IMR-90 (cell line): ENCODE measurements around the gene RAD51. TPM values are rescaled to one million over a fixed set of nuclear protein-coding genes. Genes with fewer than 3 reads are reported as not detected.

Experiments
- ATAC-seq: fragments of 200-7000 bp; cut with Tn5 transposase; 2 replicates; pipeline ENCODE4 v1.9.1; 2020; ENCODE audit warnings: low read depth, mild to moderate bottlenecking, moderate library complexity
- BruUV-seq: library from RNA; stranded (reverse); fragments of 400-500 nt; replicated peaks from 2 replicates; lab custom pipeline; 2021; lab: Mats Ljungman, UMichigan
- CTCF ChIA-PET: fragments of 300-600 bp; formaldehyde crosslinking; extraction: SDS; loops from one replicate; lab custom pipeline; 2021; ENCODE audit warnings: antibody characterized with exemption; lab: Yijun Ruan, JAX
- POLR2A ChIA-PET: fragments of 300-600 bp; sonication (Branson Sonifier 250); formaldehyde crosslinking; loops from one replicate; lab custom pipeline; 2022; ENCODE audit warnings: antibody characterized with exemption; ENCODE audit not compliant: unreplicated experiment; lab: Charles Lee
- DNase-seq: peaks from one replicate; pipeline ENCODE4 v3.0.0; 2013
- H2AFZ ChIP-seq: replicated peaks from 2 replicates; pipeline ENCODE3; 2013; ENCODE audit warnings: low read length, mild to moderate bottlenecking; ENCODE audit not compliant: poor library complexity
- H2AK5ac ChIP-seq: 2 replicates; pipeline ENCODE4 v1.6.1; 2013; ENCODE audit warnings: low read depth, low read length, inconsistent platforms
- H2AK9ac ChIP-seq: replicated peaks from 2 replicates; pipeline ENCODE3; 2013; ENCODE audit warnings: mild to moderate bottlenecking, low read depth, low read length, moderate library complexity; ENCODE audit not compliant: poor library complexity
- H2BK120ac ChIP-seq: 2 replicates; pipeline ENCODE4 v1.6.1; 2013; ENCODE audit warnings: low read depth, low read length, inconsistent platforms
- H2BK15ac ChIP-seq: 3 replicates; pipeline ENCODE4 v1.6.1; 2013; ENCODE audit warnings: low read depth, low read length, inconsistent platforms
- H2BK20ac ChIP-seq: 2 replicates; pipeline ENCODE4 v1.6.1; 2013; ENCODE audit warnings: low read depth, mild to moderate bottlenecking, inconsistent platforms, low read length, moderate library complexity
- H2BK5ac ChIP-seq: 2 replicates; pipeline ENCODE4 v1.6.1; 2013; ENCODE audit warnings: mild to moderate bottlenecking, low read depth, low read length, inconsistent platforms; ENCODE audit not compliant: poor library complexity, severe bottlenecking
- H3K14ac ChIP-seq: replicated peaks from 2 replicates; pipeline ENCODE4 v1.6.1; 2013; ENCODE audit warnings: low read depth, low read length, inconsistent platforms
- H3K18ac ChIP-seq: 2 replicates; pipeline ENCODE4 v1.6.1; 2013; ENCODE audit warnings: low read depth, low read length, control low read depth
- H3K23ac ChIP-seq: 2 replicates; pipeline ENCODE4 v1.6.1; 2013; ENCODE audit warnings: low read depth, low read length, inconsistent platforms
- H3K27ac ChIP-seq: 2 replicates; pipeline ENCODE4 v1.5.1; 2013; ENCODE audit warnings: mild to moderate bottlenecking, control low read depth, low read length; ENCODE audit not compliant: insufficient read depth
- H3K27me3 ChIP-seq: 2 replicates; pipeline ENCODE4 v1.6.1; 2013; ENCODE audit warnings: low read length; ENCODE audit not compliant: control insufficient read depth, insufficient read depth
- H3K36me3 ChIP-seq: 2 replicates; pipeline ENCODE4 v1.6.1; 2013; ENCODE audit warnings: low read length, mixed read lengths; ENCODE audit not compliant: control insufficient read depth, insufficient read depth
- H3K4ac ChIP-seq: 2 replicates; pipeline ENCODE4 v1.6.1; 2013; ENCODE audit warnings: low read depth, low read length, inconsistent platforms
- H3K4me1 ChIP-seq: 2 replicates; pipeline ENCODE4 v1.6.1; 2013; ENCODE audit warnings: low read length, mixed read lengths; ENCODE audit not compliant: control insufficient read depth, insufficient read depth
- H3K4me2 ChIP-seq: 2 replicates; pipeline ENCODE4 v1.6.1; 2013; ENCODE audit warnings: low read depth, mild to moderate bottlenecking, control low read depth, low read length, moderate library complexity
- H3K4me3 ChIP-seq: 2 replicates; pipeline ENCODE4 v1.5.1; 2013; ENCODE audit warnings: low read depth, mild to moderate bottlenecking, control low read depth, low read length, moderate library complexity; ENCODE audit not compliant: insufficient read depth
- H3K56ac ChIP-seq: 2 replicates; pipeline ENCODE4 v1.6.1; 2013; ENCODE audit warnings: low read length, inconsistent platforms; ENCODE audit not compliant: insufficient read depth; ENCODE audit errors: extremely low read depth
- H3K79me1 ChIP-seq, 2 experiments: 2 replicates each; pipeline ENCODE4 v1.6.1; 2013; ENCODE audit warnings: low read length in 2 of 2, inconsistent platforms in 1 of 2, low read depth in 1 of 2
- H3K9ac ChIP-seq: 2 replicates; pipeline ENCODE4 v1.6.1; 2013; ENCODE audit warnings: low read depth, low read length, control low read depth
- H3K9me1 ChIP-seq: 2 replicates; pipeline ENCODE4 v1.6.1; 2013; ENCODE audit warnings: low read length, inconsistent platforms; ENCODE audit not compliant: insufficient read depth
- H3K9me3 ChIP-seq: 2 replicates; pipeline ENCODE4 v1.6.1; 2013; ENCODE audit warnings: low read length; ENCODE audit not compliant: control insufficient read depth, insufficient read depth
- H4K20me1 ChIP-seq: 2 replicates; pipeline ENCODE4 v1.6.1; 2013; ENCODE audit warnings: low read length, inconsistent platforms; ENCODE audit not compliant: insufficient read depth
- H4K5ac ChIP-seq: 2 replicates; pipeline ENCODE4 v1.6.1; 2013; ENCODE audit warnings: mild to moderate bottlenecking, low read depth, low read length, control low read depth
- H4K8ac ChIP-seq, 2 experiments: 2 replicates each; pipeline ENCODE4 v1.6.1; 2013; ENCODE audit warnings: low read depth in 2 of 2, low read length in 2 of 2, control low read depth in 1 of 2, inconsistent platforms in 1 of 2
- H4K91ac ChIP-seq: 2 replicates; pipeline ENCODE4 v1.6.1; 2013; ENCODE audit warnings: low read depth, low read length, inconsistent platforms; ENCODE audit not compliant: insufficient read depth
- CHD1 ChIP-seq: IDR thresholded peaks from 2 replicates; pipeline ENCODE4 v1.6.1; 2012; ENCODE audit warnings: low read depth, low read length, improper control_type of control experiment
- MAFK ChIP-seq: IDR thresholded peaks from 2 replicates; pipeline ENCODE4 v1.6.1; 2012; ENCODE audit warnings: low read depth, low read length, improper control_type of control experiment
- RAD21 ChIP-seq: IDR thresholded peaks from 2 replicates; pipeline ENCODE4 v1.6.1; 2012; ENCODE audit warnings: low read length, improper control_type of control experiment
- RCOR1 ChIP-seq: IDR thresholded peaks from 2 replicates; pipeline ENCODE4 v1.6.1; 2012; ENCODE audit warnings: mild to moderate bottlenecking, low read length, improper control_type of control experiment; ENCODE audit not compliant: insufficient replicate concordance
- SMC3 ChIP-seq: fragments of 150-350 bp; IDR thresholded peaks from 2 replicates; pipeline ENCODE4 v1.6.1; 2016; ENCODE audit warnings: low read depth, mild to moderate bottlenecking, antibody characterized with exemption, low read length, moderate library complexity
- WGBS, 2 experiments: methylation state at CpG; one replicate each; pipeline versions ENCODE4 v1.1.5 to v1.1.7; 2013; ENCODE audit warnings: missing lambda C conversion rate in 2 of 2; ENCODE audit not compliant: insufficient read length in 1 of 2; ENCODE audit errors: extremely low coverage in 2 of 2; 5-methylcytosine and 5-hydroxymethylcytosine counted together
- dilution Hi-C: fragments of 300-500 bp; cut with HindIII; formaldehyde crosslinking; loops from one replicate; pipeline ENCODE4 v1.14.3; 2018; ENCODE audit warnings: low sequenced_read_pairs; ENCODE audit not compliant: unreplicated experiment
- in situ Hi-C: fragments of 300-500 bp; cut with MboI; formaldehyde crosslinking; loops from 3 replicates; pipeline ENCODE4 v1.14.3; 2019; ENCODE audit warnings: low sequenced_read_pairs, inconsistent platforms, mixed read lengths
- intact Hi-C: fragments of 100-400 bp; cut with micrococcal nuclease; formaldehyde crosslinking; loops from 2 replicates; pipeline ENCODE4 v1.10.0; 2022
- polyA plus RNA-seq, 3 experiments: library from polyadenylated mRNA; depleted of rRNA; stranded (reverse); fragments of >200 nt; gene quantifications; 2 replicates each; pipeline ENCODE4 v1.2.3, GENCODE V29; 2012; ENCODE audit warnings: low replicate concordance in 1 of 3
- total RNA-seq: library from RNA; depleted of rRNA; stranded (reverse); fragments of >200 nt; gene quantifications from 2 replicates; pipeline ENCODE4 v1.2.3, GENCODE V29; 2012
- TF ChIP-seq, protein P1 (sequence below): fragments of 150-350 bp; IDR thresholded peaks from 2 replicates; pipeline ENCODE4 v1.6.1; 2017; ENCODE audit warnings: mild to moderate bottlenecking, antibody characterized with exemption, low read length, low read depth
- TF ChIP-seq, protein P2 (sequence below): conservative IDR thresholded peaks from 2 replicates; pipeline ENCODE4 v1.5.1; 2012; ENCODE audit warnings: mild to moderate bottlenecking, low read depth, low read length, improper control_type of control experiment

RAD51 gene
- total and polyA plus RNA-seq, 2 of the 4 experiments (the other 2 are of a cell fraction): 6.8 to 8.4 TPM

DNA sequence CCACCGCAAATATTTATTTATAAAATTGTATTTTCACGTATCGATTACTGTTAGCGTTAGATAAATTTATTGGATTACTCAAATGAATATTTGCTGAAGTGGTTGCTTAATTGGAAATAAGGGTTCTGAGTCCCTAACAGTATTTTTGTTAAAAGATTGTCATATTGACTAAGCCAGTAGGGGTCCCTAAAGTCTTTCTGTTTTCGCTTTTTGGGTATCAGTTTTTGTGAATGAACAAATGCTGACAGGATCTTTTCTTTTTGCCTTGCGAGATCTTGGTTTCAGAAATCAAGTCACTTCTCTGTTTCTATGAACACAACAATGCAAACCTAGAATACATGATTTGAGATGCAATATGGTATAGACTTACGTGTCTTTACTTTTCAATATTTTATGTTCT lies 7.1 kb downstream of the RAD51 start:
- DNase-seq: peak; percentile 28

More for the DNA sequence above, 7.1 kb downstream of the RAD51 start:
- no peak overlapping the region for H2BK5ac ChIP-seq
- no peaks in the 10 kb centered on the region for H4K20me1 ChIP-seq
- in situ Hi-C loops: no loop called here
- H3K79me1 ChIP-seq: 0 out of 4 replicates have a peak, but pooled peaks cover 0 to 7% of the 10 kb centered on the region in 2 experiments
- no peak overlapping the region for H3K27ac ChIP-seq
- H2AK5ac ChIP-seq: no peak overlapping the region
- H3K9me1 ChIP-seq: no peaks in the 10 kb centered on the region
- ChIA-PET POLR2A (no interaction called here), CTCF (no interaction called here)
- no peak overlapping the region for H2BK20ac ChIP-seq
- intact Hi-C loops: loop anchor here (1.0 kb wide), 1 partner anchor 192 kb away; the partner anchor contains the start of gene VPS18
- no peak overlapping the region for H2BK120ac ChIP-seq
- H3K18ac ChIP-seq: no peak overlapping the region
- no peak overlapping the region for H4K8ac ChIP-seq
- no peak overlapping the region for H3K4me3 ChIP-seq
- dilution Hi-C loops: no loop called here
- H4K5ac ChIP-seq: no peak overlapping the region
- no peak overlapping the region for H3K9ac ChIP-seq
- H3K9me3 ChIP-seq: no peaks in the 10 kb centered on the region
- ATAC-seq: no peak
- no peaks in the 10 kb centered on the region for H3K27me3 ChIP-seq
- H3K56ac ChIP-seq: no peak overlapping the region
- H3K4me2 ChIP-seq: no peak overlapping the region
- no peaks in the 10 kb centered on the region for H3K4me1 ChIP-seq
- no TSS peak for BruUV-seq
- H3K23ac ChIP-seq: no peak overlapping the region
- no peak overlapping the region for H3K14ac ChIP-seq
- no peak overlapping the region for H2BK15ac ChIP-seq
- TF ChIP-seq, protein P1, sequence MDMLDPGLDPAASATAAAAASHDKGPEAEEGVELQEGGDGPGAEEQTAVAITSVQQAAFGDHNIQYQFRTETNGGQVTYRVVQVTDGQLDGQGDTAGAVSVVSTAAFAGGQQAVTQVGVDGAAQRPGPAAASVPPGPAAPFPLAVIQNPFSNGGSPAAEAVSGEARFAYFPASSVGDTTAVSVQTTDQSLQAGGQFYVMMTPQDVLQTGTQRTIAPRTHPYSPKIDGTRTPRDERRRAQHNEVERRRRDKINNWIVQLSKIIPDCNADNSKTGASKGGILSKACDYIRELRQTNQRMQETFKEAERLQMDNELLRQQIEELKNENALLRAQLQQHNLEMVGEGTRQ: no peak
- TF ChIP-seq, protein P2, sequence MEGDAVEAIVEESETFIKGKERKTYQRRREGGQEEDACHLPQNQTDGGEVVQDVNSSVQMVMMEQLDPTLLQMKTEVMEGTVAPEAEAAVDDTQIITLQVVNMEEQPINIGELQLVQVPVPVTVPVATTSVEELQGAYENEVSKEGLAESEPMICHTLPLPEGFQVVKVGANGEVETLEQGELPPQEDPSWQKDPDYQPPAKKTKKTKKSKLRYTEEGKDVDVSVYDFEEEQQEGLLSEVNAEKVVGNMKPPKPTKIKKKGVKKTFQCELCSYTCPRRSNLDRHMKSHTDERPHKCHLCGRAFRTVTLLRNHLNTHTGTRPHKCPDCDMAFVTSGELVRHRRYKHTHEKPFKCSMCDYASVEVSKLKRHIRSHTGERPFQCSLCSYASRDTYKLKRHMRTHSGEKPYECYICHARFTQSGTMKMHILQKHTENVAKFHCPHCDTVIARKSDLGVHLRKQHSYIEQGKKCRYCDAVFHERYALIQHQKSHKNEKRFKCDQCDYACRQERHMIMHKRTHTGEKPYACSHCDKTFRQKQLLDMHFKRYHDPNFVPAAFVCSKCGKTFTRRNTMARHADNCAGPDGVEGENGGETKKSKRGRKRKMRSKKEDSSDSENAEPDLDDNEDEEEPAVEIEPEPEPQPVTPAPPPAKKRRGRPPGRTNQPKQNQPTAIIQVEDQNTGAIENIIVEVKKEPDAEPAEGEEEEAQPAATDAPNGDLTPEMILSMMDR: peak; percentile 34
- TF ChIP-seq MAFK (peak; percentile 27; the same call in 1 of the 2 replicates), CHD1 (no peak), RAD21 (peak; percentile 46), RCOR1 (no peak), SMC3 (peak; percentile 30; the same call in 1 of the 2 replicates)
- H2AK9ac ChIP-seq: no peak overlapping the region
- H3K4ac ChIP-seq: no peak overlapping the region
- no peak overlapping the region for H2AFZ ChIP-seq
- WGBS, 2 experiments: no CpG with 5 or more reads among the region's 7 CpGs
- no peak overlapping the region for H4K91ac ChIP-seq
- H3K36me3 ChIP-seq: peaks cover 12% of the 10 kb centered on the region
